Measurements from ENCODE around the gene MAB21L3. TPM values are rescaled to one million over a fixed set of nuclear protein-coding genes. Genes with fewer than 3 reads are reported as not detected.

Gene MAB21L3
- total RNA-seq, 4 donors from 2014 or later, result under 0.01 to 0.17 (median 0.11) TPM; not detected in 1

DNA sequence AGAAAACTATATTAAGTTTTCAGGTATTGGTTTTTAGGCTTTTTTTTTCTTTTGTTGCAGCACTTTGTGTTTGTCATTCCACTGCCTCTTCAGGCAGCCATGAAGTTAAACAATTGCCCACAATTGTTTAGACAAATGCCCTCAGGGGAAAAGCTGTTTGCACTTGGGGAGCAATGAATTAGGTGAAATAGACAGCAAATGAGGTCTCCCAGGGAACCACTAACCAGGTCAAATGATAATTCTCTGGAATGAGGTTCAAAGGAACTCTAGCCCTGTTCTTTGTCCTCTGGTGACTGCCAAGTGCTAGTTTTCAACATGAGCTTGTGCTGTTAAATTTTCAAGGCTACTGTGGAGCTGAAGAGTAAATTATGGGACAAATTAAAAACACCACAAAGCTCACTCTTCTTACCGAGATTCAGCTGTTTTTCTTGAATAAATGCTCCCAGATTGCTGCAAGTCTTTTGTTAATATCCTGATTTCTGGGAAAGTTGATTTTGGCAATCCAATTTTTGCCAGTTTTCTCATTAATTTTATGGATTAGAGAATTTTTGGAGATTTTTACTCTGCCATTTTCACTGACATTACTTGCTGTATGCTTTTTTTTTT lies 15.1 kb upstream of the MAB21L3 start:
- no peak for TF ChIP-seq POLR2AphosphoS5 (IDR thresholded peaks at IDR 0.05)
- TF ChIP-seq EP300 (IDR thresholded peaks at IDR 0.05), result no peak
- TF ChIP-seq, protein P1, sequence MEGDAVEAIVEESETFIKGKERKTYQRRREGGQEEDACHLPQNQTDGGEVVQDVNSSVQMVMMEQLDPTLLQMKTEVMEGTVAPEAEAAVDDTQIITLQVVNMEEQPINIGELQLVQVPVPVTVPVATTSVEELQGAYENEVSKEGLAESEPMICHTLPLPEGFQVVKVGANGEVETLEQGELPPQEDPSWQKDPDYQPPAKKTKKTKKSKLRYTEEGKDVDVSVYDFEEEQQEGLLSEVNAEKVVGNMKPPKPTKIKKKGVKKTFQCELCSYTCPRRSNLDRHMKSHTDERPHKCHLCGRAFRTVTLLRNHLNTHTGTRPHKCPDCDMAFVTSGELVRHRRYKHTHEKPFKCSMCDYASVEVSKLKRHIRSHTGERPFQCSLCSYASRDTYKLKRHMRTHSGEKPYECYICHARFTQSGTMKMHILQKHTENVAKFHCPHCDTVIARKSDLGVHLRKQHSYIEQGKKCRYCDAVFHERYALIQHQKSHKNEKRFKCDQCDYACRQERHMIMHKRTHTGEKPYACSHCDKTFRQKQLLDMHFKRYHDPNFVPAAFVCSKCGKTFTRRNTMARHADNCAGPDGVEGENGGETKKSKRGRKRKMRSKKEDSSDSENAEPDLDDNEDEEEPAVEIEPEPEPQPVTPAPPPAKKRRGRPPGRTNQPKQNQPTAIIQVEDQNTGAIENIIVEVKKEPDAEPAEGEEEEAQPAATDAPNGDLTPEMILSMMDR (IDR thresholded peaks at IDR 0.05), result no peak
- no peak for TF ChIP-seq POLR2A (IDR thresholded peaks at IDR 0.05; ENCODE audit: low read depth)
- intact Hi-C loops (cut with DNase I), result no loop called here
- DNase-seq (ENCODE audit: extremely low spot score), result no peak
- no peak overlapping the region for H3K27ac ChIP-seq (replicated peaks in 1 of 4)
- WGBS, result 77% methylated on average over 1 of the region's 1 CpG
- no peak overlapping the region for H3K4me3 ChIP-seq
- no peaks in the 10 kb centered on the region for H3K4me1 ChIP-seq
- H3K9me3 ChIP-seq, result peaks cover 0 to 30% (median 11%) of the 10 kb centered on the region in 4 donors
- H3K36me3 ChIP-seq, result no peaks in the 10 kb centered on the region
- no peaks in the 10 kb centered on the region for H3K27me3 ChIP-seq

DNA sequence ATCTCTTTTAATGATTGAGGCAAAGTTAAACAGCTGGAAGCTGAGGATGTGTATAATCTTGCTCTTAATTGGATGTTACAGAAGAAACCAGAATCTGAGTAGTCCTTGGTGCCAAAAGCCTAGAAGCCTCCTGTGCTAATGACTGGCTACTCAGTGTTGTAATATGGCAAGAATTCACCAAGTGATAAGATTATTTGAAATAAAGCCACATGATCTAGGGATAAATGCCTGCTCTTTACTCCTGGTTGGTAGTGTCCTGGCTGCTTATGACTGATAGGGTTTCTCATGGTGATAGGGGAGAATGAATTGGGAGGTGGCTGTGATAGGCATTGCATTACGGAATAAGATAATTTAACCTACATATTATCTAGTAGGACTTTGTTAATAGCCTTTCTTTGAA lies 13.6 kb upstream of the MAB21L3 start:
- TF ChIP-seq POLR2AphosphoS5 (IDR thresholded peaks at IDR 0.05) (no peak), POLR2A (IDR thresholded peaks at IDR 0.05; ENCODE audit: low read depth) (no peak), EP300 (IDR thresholded peaks at IDR 0.05) (no peak)
- TF ChIP-seq, protein P1 (IDR thresholded peaks at IDR 0.05), result no peak
- no peaks in the 10 kb centered on the region for H3K4me1 ChIP-seq
- intact Hi-C loops (cut with DNase I), result no loop called here
- no peak for DNase-seq (ENCODE audit: extremely low spot score)
- WGBS, result 86% methylated on average over 1 of the region's 1 CpG
- no peak overlapping the region for H3K27ac ChIP-seq (replicated peaks in 1 of 4)
- H3K27me3 ChIP-seq, result no peaks in the 10 kb centered on the region
- H3K9me3 ChIP-seq, result peaks cover 0 to 25% (median 11%) of the 10 kb centered on the region in 4 donors
- H3K4me3 ChIP-seq, result no peak overlapping the region
- no peaks in the 10 kb centered on the region for H3K36me3 ChIP-seq

DNA sequence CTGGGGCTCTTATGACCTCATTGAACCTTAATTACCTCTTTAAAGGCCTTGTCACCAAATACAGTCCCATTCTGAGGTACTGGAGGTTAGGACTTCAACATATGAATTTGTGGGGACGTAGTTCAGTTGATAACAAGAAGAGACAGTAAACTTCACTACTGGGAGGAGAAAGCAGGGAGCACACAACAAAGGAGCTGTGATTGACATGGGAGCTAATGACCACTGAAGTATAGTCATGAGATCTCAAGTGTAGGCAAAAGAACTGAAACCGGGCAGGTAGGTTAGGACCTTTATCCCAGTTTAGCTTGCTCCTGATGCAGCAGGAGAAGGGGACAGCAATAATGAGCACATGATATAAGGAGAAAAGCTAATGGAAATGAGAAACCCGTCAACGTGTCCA lies 11.8 kb upstream of the MAB21L3 start:
- WGBS, result 93% methylated on average over 4 of the region's 4 CpGs
- TF ChIP-seq POLR2AphosphoS5 (IDR thresholded peaks at IDR 0.05) (no peak), EP300 (IDR thresholded peaks at IDR 0.05) (no peak), POLR2A (IDR thresholded peaks at IDR 0.05; ENCODE audit: low read depth) (no peak)
- TF ChIP-seq, protein P1 (IDR thresholded peaks at IDR 0.05), result no peak

DNA sequence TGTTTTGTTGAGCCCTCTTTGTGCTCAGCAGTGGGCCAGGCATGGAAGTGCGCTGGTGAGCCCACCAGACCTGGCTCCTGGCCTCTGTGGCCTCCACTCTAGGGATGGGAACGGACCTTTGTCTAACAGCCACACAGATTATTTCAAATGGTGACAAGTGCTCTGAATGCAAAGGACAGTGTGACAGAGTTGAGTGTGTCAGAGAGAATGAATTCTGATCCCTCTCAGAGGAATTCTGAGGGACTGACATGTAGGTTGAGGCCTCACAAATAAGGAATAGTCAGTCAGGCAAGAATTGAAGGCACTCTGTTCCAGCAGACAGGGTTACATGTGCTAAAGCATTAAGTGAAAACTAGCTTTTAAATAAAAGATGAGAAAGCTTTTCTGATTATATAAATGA lies 11.3 kb upstream of the MAB21L3 start:
- H3K4me3 ChIP-seq, result no peak overlapping the region
- H3K27me3 ChIP-seq, result no peaks in the 10 kb centered on the region
- intact Hi-C loops (cut with DNase I), result no loop called here
- H3K4me1 ChIP-seq, result no peaks in the 10 kb centered on the region
- H3K36me3 ChIP-seq, result no peaks in the 10 kb centered on the region
- WGBS, result 88% methylated on average over 2 of the region's 2 CpGs
- H3K9me3 ChIP-seq, result peaks cover 0 to 20% (median 8%) of the 10 kb centered on the region in 4 donors
- H3K27ac ChIP-seq (replicated peaks in 1 of 4), result no peak overlapping the region
- no peak for DNase-seq (ENCODE audit: extremely low spot score)
- TF ChIP-seq EP300 (IDR thresholded peaks at IDR 0.05), result no peak
- TF ChIP-seq, protein P1 (IDR thresholded peaks at IDR 0.05), result no peak

More for the DNA sequence above, 11.8 kb upstream of the MAB21L3 start:
- Histone ChIP-seq H3K27me3 (no peaks in the 10 kb centered on the region), H3K9me3 (peaks cover 0 to 25% (median 10%) of the 10 kb centered on the region in 4 donors), H3K4me3 (no peak overlapping the region), H3K36me3 (no peaks in the 10 kb centered on the region), H3K27ac (replicated peaks in 1 of 4) (no peak overlapping the region), H3K4me1 (no peaks in the 10 kb centered on the region)
- intact Hi-C loops (cut with DNase I), result no loop called here
- DNase-seq (ENCODE audit: extremely low spot score), result no peak

DNA sequence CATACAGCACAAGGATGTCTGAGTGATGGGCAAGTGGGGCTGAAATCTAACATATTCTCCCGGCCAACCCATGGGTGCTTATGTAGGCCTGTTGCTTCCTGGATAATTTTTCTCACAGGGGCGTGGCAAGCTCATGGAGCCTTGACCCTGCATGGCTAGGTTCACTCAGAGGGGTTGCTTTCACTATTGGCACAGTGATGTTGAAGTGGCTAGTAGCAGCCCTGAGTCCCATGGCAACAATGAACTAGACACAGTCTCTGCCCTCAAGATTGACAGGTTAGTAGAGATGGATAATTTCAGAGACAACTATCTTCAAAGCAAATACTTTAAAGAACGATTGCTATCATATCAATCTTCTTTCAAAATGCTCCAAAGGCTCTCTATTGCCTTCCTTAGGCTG lies 6.5 kb upstream of the MAB21L3 start:
- H3K4me1 ChIP-seq, result no peaks in the 10 kb centered on the region
- no peaks in the 10 kb centered on the region for H3K9me3 ChIP-seq
- TF ChIP-seq POLR2AphosphoS5 (IDR thresholded peaks at IDR 0.05) (no peak), EP300 (IDR thresholded peaks at IDR 0.05) (no peak), POLR2A (IDR thresholded peaks at IDR 0.05; ENCODE audit: low read depth) (no peak)
- TF ChIP-seq, protein P1 (IDR thresholded peaks at IDR 0.05), result no peak
- H3K36me3 ChIP-seq, result no peaks in the 10 kb centered on the region
- no peak overlapping the region for H3K27ac ChIP-seq (replicated peaks in 1 of 4)
- 81% methylated on average over 3 of the region's 3 CpGs for WGBS
- DNase-seq (ENCODE audit: extremely low spot score), result no peak
- no peaks in the 10 kb centered on the region for H3K27me3 ChIP-seq
- intact Hi-C loops (cut with DNase I), result no loop called here
- no peak overlapping the region for H3K4me3 ChIP-seq

Data from esophagus muscularis mucosa (tissue), 4 donors.